Vagina (tissue), 2 donors: ENCODE results near the gene KRT7. TPM values are rescaled to one million over a fixed set of nuclear protein-coding genes. Genes with fewer than 3 reads are reported as not detected.

Source experiments
- DNase-seq, 2 donors: peaks; one replicate each; pipeline ENCODE4 v3.0.0-alpha.2; 2017; ENCODE audit errors: extremely low spot score in 2 of 2
- H3K27ac ChIP-seq: fragments of 200-600 bp; sonication (generic); one replicate; pipeline ENCODE4 v1.5.1; 2019
- H3K27me3 ChIP-seq: fragments of 200-600 bp; sonication (generic); one replicate; pipeline ENCODE4 v1.5.1; 2019
- H3K36me3 ChIP-seq, 2 donors: fragments of 200-600 bp; sonication (generic); one replicate each; pipeline ENCODE4 v1.5.1; 2017 to 2019
- H3K4me1 ChIP-seq: fragments of 200-600 bp; sonication (generic); one replicate; pipeline ENCODE4 v1.5.1; 2019
- H3K4me3 ChIP-seq, 2 donors: fragments of 200-600 bp; sonication (generic); 1 replicate in 1 of 2; 2 replicates in 1 of 2; pipeline ENCODE4 v1.5.1; 2016 to 2019
- H3K9me3 ChIP-seq: fragments of 200-600 bp; sonication (generic); one replicate; pipeline ENCODE4 v1.5.1; 2019
- POLR2A ChIP-seq, 2 donors: fragments of 450-650 bp; IDR thresholded peaks; one replicate each; pipeline ENCODE4 v1.6.1; 2017; ENCODE audit warnings: antibody characterized with exemption in 2 of 2, mild to moderate bottlenecking in 2 of 2, moderate library complexity in 2 of 2
- POLR2AphosphoS5 ChIP-seq, 2 donors: sonication (generic); formaldehyde crosslinking; IDR thresholded peaks; one replicate each; pipeline ENCODE4 v1.9.0; 2017; ENCODE audit warnings: antibody characterized with exemption in 2 of 2, mild to moderate bottlenecking in 2 of 2, low read depth in 1 of 2; ENCODE audit not compliant: insufficient read depth in 1 of 2
- intact Hi-C: fragments of 100-400 bp; cut with DNase I; formaldehyde crosslinking; loops from one replicate; pipeline ENCODE4 v1.15.1; 2023
- total RNA-seq: library from RNA; depleted of rRNA; stranded (reverse); fragments of >200 nt; gene quantifications from one replicate; pipeline ENCODE4 v1.2.3, GENCODE V29; 2016
- TF ChIP-seq, protein P1 (sequence below), 3 experiments: fragments of 450-650 bp in 2 of 3; fragments of 200-600 bp in 1 of 3; sonication (generic) in 1 of 3; IDR thresholded peaks; one replicate each; pipeline ENCODE4 v1.5.1; 2017 to 2019; ENCODE audit warnings: antibody characterized with exemption in 3 of 3, mild to moderate bottlenecking in 2 of 3, moderate library complexity in 2 of 3

The KRT7 gene
- total RNA-seq, 1 donor from 2014 or later, result 7.6 TPM

DNA sequence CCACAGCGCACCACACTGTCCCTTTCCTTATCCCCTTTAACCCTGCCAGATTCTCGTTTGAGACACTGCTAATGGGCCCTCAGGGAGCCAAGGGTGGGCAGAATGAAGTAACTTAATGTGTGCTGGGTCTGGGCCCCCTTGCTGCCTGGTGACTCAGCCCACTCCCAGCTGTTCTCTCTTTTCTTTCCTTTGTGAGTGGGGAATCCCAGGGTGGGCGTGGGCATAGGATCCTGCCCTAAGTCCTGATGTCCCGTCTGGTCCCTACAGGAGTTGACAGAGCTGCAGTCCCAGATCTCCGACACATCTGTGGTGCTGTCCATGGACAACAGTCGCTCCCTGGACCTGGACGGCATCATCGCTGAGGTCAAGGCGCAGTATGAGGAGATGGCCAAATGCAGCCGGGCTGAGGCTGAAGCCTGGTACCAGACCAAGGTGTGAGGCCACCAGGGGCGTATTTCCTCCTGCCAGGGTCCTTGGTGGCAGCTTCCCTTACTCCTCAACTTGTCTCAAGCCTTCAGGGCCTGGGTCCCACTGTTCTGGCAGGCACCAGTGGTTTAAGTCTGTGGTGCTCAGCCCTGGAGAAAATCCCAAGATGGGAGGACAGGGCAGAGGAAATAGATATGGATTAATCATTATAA is 8.3 kb downstream of the KRT7 start:
- TF ChIP-seq, protein P1, sequence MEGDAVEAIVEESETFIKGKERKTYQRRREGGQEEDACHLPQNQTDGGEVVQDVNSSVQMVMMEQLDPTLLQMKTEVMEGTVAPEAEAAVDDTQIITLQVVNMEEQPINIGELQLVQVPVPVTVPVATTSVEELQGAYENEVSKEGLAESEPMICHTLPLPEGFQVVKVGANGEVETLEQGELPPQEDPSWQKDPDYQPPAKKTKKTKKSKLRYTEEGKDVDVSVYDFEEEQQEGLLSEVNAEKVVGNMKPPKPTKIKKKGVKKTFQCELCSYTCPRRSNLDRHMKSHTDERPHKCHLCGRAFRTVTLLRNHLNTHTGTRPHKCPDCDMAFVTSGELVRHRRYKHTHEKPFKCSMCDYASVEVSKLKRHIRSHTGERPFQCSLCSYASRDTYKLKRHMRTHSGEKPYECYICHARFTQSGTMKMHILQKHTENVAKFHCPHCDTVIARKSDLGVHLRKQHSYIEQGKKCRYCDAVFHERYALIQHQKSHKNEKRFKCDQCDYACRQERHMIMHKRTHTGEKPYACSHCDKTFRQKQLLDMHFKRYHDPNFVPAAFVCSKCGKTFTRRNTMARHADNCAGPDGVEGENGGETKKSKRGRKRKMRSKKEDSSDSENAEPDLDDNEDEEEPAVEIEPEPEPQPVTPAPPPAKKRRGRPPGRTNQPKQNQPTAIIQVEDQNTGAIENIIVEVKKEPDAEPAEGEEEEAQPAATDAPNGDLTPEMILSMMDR (IDR thresholded peaks at IDR 0.05), result no peak
- TF ChIP-seq POLR2AphosphoS5 (IDR thresholded peaks at IDR 0.05; ENCODE audit: insufficient read depth in 1 of 2, low read depth in 1 of 2), result no peak
- TF ChIP-seq POLR2A (IDR thresholded peaks at IDR 0.05), result no peak
- no peaks in the 10 kb centered on the region for H3K27me3 ChIP-seq
- H3K27ac ChIP-seq, result no peak overlapping the region
- intact Hi-C loops, result no loop called here
- H3K4me3 ChIP-seq, result no peak overlapping the region
- DNase-seq, result no peak
- no peaks in the 10 kb centered on the region for H3K36me3 ChIP-seq
- H3K9me3 ChIP-seq, result no peaks in the 10 kb centered on the region
- H3K4me1 ChIP-seq, result peaks cover 24% of the 10 kb centered on the region

- no peak for DNase-seq
- no peaks in the 10 kb centered on the region for H3K27me3 ChIP-seq
- H3K9me3 ChIP-seq, result no peaks in the 10 kb centered on the region
- H3K4me1 ChIP-seq, result peaks cover 24% of the 10 kb centered on the region
- H3K27ac ChIP-seq, result no peak overlapping the region
- no peaks in the 10 kb centered on the region for H3K36me3 ChIP-seq
- TF ChIP-seq POLR2A (IDR thresholded peaks at IDR 0.05), result no peak
- no peak for TF ChIP-seq POLR2AphosphoS5 (IDR thresholded peaks at IDR 0.05; ENCODE audit: insufficient read depth in 1 of 2, low read depth in 1 of 2)
- TF ChIP-seq, protein P1 (IDR thresholded peaks at IDR 0.05), result no peak
- H3K4me3 ChIP-seq, result no peak overlapping the region
- intact Hi-C loops, result no loop called here
Observed at GRCh38 chr12:52242442-52243258, 9.6 kb downstream of the KRT7 start.

DNA sequence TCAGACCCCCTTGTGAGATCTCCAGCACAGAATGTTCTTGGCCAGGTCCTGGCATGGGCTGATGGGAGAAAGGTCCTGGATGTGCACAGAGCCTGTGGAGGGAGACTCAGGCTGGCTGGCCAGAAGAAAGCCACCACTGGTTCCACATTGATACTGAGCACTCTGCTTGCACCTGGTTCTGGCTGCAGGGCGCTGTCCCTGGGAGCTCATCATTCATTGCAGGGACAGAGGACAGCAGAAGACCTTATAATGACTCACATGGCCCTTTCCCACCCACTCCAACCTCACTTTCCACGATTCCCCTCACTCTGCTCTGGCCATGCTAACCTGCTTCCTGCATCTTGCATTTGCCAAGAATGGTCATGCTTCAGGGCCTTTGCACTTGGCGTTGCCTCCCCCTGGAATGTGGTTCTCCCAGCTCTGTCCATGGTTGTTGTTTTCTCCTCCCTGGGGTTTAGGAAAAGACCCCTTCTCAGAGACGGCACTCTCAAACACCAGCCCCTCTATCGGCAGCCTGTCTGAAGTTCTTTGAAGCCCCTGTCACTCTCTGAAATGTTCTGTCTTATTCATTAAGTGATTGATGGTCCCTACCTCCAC is 10.3 kb downstream of the KRT7 start:
- Histone ChIP-seq H3K36me3 (no peaks in the 10 kb centered on the region), H3K9me3 (no peaks in the 10 kb centered on the region), H3K27ac (peak overlapping the region; percentile 72), H3K4me3 (no peak overlapping the region), H3K27me3 (no peaks in the 10 kb centered on the region), H3K4me1 (peaks cover 24% of the 10 kb centered on the region)
- TF ChIP-seq, protein P1 (IDR thresholded peaks at IDR 0.05), result no peak
- TF ChIP-seq POLR2A (IDR thresholded peaks at IDR 0.05) (no peak), POLR2AphosphoS5 (IDR thresholded peaks at IDR 0.05; ENCODE audit: insufficient read depth in 1 of 2, low read depth in 1 of 2) (no peak)
- DNase-seq, result no peak
- intact Hi-C loops, result no loop called here

DNA sequence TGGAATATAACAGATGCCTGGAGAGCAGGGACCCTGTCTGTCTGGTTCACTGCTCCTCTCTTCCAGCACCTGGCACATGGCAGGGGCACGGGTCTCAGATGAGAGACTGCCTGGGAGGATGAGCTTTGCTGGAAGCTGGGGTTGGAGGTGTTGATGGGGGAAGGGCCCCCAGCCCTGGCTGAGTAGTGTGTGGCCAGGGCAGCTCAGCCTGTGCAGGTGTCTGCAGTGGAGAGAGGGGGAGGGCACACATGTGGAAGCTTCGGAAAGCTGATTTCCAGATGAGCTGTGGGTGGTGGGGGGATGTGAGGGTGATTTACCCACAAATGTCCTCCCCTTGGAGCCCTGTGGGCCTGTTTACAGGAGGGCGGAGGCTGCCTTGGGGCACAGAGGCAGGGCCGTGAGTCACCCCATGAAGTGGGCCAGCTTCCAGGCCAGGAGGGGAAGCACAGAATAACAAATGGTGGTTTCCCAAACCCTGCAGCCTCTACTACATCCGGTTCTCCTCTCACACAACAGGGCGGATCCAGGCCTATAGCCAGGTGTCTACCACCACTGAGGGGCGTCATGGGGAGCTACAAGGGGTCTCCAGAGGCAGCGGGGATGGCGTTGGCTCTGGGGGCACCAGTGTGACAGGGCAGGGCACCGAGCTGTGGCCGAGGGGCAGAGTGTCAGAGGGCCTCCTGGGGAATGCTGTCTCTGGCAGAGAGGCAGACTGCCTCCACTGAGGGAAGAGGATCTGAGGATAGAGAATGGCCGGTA is 11.0 kb downstream of the KRT7 start:
- Histone ChIP-seq H3K4me1 (peaks cover 29% of the 10 kb centered on the region), H3K9me3 (no peaks in the 10 kb centered on the region), H3K36me3 (no peaks in the 10 kb centered on the region), H3K27me3 (no peaks in the 10 kb centered on the region), H3K27ac (peak overlapping the region; percentile 72), H3K4me3 (no peak overlapping the region)
- intact Hi-C loops, result no loop called here
- no peak for DNase-seq
- TF ChIP-seq POLR2A (IDR thresholded peaks at IDR 0.05) (no peak), POLR2AphosphoS5 (IDR thresholded peaks at IDR 0.05; ENCODE audit: insufficient read depth in 1 of 2, low read depth in 1 of 2) (peak; percentile 38 to 60)

DNA sequence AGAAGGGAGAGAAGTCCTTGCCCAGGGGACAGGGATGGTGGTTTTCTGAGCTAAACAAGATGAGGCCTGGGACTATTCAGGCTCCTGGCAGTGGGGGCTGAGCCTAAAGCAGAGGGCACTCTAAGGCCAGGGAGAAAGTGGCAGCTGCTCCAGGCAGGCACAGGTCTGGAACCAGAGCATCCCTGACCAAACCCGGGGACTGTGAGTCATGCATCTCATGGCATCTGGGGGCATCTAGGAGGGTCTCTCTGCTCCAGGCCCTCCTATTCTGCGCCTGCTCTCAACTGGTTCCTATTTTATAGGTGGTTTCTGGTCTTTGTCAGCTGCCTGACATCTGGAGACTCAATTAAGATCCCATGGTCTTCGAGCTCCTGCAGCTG is 11.6 kb downstream of the KRT7 start:
- Histone ChIP-seq H3K4me1 (peaks cover 33% of the 10 kb centered on the region), H3K27ac (peak overlapping the region; percentile 72), H3K9me3 (no peaks in the 10 kb centered on the region), H3K27me3 (no peaks in the 10 kb centered on the region), H3K36me3 (no peaks in the 10 kb centered on the region), H3K4me3 (no peak overlapping the region)
- intact Hi-C loops, result no loop called here
- TF ChIP-seq, protein P1 (IDR thresholded peaks at IDR 0.05), result no peak
- TF ChIP-seq POLR2AphosphoS5 (IDR thresholded peaks at IDR 0.05; ENCODE audit: insufficient read depth in 1 of 2, low read depth in 1 of 2) (no peak), POLR2A (IDR thresholded peaks at IDR 0.05) (no peak)
- no peak for DNase-seq
